GM18861 (cell line): ENCODE measurements around the gene HSD17B13.
"Not testable (repeated sequence)": the region's sequence is repeated elsewhere in the genome, so short reads cannot be mapped to it uniquely, and the experiment has no call there.

Experiments
- ATAC-seq: cut with Tn5 transposase; IDR thresholded peaks from one replicate; pipeline ENCODE4 v1.9.1; 2021; ENCODE audit not compliant: unreplicated experiment

Gene HSD17B13

DNA sequence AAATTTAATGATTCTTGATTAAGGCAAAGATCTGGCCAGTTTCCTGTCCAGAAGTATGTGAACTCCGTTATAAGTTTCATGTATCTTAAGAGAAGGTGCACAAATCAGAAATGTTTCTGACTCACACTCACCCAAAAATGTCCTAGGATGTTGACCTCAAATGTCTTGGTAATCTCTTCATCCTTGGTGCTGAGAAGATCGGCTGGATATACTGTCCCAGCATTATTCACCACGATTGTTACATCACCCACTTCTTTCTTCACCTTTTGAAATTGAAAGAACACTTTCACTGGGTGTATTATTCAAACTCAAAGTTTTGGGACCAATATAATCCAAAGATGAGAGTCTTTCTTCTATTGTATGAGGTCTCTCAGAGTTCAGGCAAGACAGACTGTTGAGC, 5.7 kb downstream of the HSD17B13 start:
- ATAC-seq, result no peak

DNA sequence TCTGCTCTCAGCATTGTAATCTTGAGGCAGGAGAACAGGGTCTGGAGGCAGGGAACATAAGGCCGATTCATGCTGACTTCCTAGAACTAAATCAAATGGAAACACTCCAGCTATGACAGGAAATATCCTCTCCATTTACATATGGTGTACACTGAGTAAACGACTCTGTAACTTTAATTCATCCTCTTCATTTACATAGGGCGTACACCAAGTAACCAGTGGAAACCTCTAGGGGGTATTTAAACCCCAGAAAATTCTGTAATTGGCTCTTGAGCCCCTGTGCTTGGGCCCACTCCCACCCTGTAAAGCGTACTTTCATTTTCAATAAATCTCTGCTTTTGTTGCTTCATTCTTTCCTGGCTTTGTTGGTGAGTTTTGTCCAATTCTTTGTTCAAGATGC, 7.7 kb downstream of the HSD17B13 start:
- ATAC-seq, result not testable (repeated sequence)

DNA sequence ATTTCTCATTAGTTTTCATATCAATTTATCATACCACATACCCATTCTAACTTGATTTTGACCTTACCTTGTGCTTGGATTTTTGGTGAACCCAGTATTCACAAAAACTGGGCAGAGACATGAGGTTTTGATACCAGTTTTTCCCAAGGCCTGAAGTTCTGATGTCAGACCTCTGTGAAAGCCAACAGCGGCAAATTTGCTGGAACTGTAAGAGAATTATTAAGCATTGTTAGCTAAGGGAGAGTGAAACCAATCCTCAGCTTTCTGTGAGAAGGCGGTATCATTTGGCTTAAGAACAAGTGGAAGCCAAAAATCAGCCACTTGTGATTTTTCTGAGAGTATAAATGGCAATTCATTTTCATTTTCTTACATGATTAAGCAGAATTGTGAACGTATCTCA, 8.9 kb downstream of the HSD17B13 start:
- ATAC-seq, result no peak

DNA sequence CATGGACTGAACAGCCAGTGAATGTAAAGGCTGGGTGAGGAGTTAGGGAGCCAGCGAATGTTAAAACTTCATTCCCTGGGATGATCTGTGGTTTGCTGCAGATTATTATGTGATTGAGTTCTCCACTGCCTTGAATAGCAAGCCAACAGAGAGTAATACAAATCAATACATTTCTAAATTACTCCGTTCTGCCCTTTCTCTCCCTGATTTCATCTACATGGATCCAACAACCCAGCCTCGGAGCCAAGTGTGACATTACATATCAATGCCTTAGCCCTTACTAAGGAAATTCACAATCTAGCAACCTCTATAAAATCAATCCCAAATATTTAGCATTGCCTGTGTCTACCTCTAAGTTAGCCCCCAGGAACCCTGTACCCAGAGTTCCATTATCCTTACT, 11.0 kb downstream of the HSD17B13 start:
- no peak for ATAC-seq

DNA sequence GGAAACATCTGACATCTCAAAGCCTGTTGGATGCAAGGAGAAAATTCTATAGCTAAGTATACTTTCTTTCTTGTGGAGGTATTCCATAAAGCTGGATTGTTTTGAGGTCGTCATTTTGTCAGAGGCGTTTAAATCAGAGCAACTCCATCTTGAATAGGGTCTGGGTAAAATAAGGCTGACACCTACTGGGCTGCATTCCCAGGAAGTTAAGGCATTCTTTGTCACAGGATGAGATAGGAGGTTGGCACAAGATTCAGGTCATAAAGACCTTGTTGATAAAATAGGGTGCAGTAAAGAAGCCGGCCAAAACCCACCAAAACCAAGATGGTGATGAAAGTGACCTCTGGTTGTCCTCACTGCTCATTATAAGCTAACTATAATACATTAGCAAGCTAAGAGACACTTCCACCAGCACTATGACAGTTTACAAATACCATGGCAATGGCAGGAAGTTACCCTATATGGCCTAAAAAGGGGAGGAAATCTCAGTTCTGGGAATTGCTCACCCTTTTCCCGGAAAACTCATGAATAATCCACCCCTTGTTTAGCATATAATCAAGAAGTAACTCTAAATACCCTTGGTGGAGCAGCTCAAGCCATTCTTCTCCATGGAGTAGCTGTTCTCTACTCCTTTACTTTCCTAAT, 11.9 kb downstream of the HSD17B13 start:
- no peak for ATAC-seq

DNA sequence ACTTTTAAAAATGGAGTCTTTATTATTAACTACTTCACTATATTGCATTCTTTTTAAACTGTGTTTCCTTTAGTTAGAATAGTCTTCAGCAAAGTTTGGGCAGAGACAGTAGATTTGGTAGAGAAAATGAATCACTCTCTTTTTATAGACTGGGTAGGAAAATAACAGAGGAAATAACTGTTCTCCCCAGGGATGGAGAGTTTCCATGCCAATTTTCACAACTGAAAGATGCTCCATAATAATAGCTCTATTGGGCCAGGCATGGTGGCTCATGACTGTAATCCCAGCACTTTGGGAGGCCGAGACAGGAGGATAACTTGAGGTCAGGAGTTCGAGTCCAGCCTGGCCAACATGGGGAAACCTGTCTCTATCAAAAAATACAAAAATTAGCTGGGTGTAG, 13.1 kb downstream of the HSD17B13 start:
- ATAC-seq, result no peak

DNA sequence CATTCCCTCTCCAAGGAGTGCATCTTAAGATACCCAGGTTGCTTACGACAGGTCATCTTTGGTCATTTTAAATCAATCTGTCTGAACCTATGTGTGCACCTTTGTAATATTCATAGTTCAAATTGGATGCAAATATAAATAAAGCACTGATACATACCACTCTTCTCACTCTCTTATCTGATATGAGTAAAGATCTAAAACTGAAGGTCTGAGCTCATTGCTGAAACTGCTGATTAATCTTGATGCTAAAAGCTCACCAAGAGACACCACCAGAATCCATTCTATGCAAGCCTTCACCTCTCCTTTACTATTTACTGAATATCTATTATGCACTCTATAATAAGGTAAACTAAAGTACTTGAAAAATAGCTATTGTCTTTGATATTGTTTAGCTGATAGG, 16.6 kb downstream of the HSD17B13 start:
- ATAC-seq, result no peak

DNA sequence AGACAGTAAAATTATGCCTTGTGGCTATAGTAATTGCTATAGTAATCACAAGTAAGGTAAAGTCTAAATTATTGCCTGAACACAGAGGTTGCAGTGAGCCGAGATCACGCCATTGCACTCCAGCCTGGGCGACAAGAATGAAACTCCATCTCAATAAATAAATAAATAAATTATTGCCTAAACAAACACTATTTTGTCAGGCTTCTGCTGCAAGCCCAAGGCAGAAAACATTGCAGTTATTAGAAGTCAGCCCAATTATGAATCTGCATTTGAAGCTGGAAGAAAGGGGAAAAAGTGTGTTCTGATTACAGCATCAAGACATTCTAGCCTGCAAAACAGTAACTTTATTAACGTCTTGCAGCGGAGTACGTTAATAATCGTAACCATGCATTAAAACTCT, 17.1 kb downstream of the HSD17B13 start:
- ATAC-seq, result no peak

DNA sequence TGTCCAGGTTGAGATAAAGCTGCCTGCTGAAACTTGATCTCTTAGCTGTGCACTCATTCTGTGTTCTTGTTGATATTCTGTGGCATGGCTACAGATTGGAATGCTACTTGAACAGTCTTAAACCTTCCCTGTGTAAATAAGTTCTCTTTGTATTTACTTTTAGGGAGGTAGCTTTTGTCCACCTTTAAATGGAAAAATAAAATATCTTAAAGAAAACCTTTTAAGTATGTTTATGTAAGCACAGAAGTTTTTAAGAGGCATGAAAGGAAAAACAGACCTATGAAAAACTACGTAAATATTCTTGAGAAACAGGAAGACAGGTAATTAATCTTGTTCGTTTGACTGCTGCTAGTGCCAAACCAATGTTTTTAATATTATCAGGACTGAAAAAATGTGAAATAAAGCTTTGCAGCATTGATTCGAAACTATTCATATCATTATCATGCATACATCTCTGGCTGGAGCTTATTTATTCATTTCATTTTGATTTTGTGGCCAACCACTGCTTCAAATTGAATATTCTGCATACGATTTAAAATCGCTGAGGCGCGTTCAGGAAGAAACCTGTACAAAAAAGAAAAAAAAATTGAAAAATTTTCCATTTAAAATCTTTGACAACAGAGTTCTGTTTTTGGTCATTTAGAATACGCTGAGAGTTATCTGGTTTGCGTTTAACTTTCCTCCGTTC, 17.8 kb downstream of the HSD17B13 start:
- ATAC-seq, result no peak

DNA sequence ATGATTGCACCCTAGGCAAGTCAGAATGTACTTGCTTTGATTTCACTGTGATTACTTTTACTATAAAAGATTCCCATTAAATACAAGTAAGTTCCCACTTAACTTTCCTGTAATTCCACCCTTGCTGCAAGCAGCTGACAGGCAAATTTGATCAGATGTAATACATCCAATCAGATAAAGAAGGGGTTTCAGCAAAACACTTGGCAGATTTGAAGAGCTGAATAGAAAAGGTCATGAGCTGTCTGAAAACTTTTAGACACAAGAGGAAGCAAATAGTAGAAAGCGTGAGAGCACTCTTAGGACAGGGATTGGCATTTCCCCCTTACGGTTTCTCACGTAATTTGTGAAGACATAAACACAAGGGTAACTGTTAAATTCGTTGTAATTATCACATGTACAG, 22.8 kb downstream of the HSD17B13 start:
- no peak for ATAC-seq

DNA sequence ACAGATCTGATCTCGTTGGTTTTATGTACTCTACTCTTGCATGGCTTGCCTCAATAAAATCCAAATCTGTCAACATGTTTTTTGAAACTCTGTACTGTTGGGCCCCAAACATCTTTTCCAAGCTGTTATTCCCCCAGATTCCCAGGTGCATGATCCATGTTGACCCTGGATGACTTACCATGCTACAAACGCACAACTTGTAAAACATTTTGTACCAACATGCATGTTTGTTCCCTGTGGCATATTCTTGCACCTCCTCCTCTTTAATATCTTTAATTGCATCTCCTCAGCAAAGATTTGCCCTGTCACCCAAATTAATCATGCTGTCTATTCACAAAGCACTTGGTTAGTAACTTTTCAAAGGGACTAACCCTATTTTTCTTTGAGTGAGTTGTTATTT, 24.3 kb downstream of the HSD17B13 start:
- ATAC-seq, result no peak

DNA sequence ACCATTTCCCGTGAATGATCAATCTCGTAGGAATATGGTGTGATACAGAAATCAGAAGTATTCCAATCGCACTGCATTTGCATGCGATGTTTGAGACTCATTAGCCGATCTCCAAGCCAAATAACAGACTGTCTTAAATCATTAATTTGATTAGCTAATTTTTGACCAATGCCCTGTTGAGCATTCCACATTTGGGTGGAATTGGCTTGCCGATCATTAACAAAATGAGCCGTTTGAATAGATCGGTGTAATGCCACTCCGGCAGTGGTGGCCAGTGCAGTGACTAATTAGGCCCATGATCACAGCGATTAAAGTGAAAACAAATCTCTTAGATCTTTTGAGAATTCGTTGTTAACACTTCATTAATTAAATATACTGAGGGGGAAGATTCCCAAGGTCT, 27.8 kb downstream of the HSD17B13 start:
- not testable (repeated sequence) for ATAC-seq

DNA sequence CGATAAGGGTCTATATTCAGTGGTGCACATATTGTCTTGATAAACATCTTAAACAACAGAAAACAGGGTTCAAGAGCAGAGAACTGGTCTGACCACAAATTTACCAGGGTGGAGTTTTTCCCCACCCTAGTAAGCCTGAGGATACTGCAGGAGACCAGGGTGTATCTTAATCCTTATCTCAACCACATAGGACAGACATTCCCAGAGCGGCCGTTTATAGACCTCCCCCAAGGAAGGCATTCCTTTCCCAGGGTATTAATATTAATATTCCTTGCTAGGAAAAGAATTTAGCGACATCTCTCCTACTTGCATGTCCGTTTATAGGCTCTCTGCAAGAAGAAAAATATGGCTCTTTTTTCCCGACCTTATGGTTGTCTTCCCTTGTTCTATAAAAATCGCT, 28.8 kb downstream of the HSD17B13 start:
- ATAC-seq, result not testable (repeated sequence)

DNA sequence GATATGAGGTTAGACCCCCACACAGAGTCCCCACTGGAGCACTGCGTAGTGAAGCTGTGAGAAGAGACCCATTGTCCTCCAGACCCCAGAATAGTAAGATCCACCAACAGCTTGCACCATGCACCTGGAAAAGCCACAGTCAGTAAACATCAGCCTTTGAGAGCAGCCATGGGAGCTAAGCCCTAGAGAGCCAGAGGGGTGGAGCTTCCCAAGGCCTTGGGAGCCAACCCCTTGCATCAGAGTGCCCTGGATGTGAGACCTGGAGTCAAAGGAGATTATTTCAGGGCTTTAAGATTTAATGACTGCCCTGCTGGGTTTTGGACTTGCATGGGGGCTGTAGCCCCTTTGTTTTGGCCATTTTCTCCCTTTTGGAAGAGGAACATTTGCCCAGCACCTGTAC, 35.7 kb downstream of the HSD17B13 start:
- no peak for ATAC-seq

DNA sequence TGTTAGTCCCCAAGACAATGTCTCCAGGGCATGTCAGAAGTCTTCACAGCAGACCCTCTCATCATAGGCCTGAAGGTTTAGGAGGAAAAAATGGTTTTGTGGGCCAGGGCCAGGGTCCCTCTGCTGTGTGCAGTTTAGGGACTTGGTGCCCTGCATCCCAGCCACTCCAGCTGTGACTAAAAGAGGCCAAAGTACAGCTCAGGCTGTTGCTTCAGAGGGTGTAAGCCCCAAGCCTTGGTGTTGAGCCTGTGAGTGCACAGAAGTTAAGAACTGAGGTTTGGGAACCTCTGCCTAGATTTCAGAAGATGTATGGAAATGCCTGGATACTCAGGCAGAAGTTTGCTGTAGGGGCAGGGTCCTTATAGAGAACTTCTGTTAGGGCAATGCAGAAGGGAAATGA, 38.4 kb downstream of the HSD17B13 start:
- not testable (repeated sequence) for ATAC-seq

DNA sequence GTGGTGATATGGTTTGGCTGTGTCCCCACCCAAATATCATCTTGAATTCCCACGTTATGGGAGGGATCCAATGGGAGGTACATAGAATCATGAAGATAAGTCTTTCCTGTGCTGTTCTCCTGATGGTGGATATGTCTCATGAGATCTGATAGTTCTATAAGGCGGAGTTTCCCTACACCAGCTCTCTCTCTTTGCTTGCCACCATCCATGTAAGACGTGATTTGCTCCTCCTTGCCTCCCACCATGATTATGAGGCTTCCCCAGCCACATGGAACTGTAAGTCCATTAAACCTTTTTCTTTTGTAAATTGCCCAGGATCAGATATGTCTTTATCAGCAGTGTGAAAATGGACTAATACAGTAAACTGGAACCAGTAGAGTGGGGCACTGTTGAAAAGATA, 39.5 kb downstream of the HSD17B13 start:
- no peak for ATAC-seq

DNA sequence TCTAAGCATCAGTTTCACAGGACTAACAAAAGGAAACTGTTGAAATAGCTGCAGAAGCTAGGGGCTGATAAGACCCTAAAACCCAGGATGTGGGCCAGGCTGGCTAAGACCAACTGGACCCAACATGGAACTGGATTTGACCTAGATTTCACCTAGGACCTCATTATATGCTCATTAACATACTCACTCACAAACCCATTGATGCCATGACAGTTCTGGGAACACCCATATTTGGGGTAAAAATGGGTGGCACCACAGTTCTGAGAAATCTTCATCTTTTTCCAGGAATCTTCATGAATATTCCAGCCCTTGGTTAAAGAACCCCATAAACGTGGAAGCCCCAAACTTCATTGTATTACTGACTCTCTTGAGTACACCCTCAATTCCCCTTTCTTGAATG, 41.1 kb downstream of the HSD17B13 start:
- ATAC-seq, result no peak

DNA sequence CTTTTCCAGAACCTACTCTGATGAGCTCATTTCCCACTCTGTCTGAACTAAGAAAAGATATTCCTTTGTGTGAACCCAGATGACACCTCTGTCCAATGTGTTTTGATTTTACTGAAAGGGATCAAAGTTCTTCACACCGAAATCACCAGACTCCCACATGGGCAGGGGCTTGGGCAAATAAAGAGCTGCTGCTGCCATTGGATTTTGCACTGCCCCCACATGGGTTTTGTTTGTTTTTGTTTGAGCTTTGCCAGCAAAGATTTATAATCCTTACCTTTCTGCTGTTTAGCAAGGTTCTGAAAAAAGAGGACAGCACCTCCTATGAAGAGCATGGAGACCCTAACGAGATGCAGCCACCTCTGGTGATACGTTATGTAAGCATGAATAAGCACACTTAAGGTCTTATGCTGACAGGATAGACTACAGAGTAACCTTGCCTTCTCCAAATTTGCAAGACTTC, 44.3 kb downstream of the HSD17B13 start:
- ATAC-seq, result no peak

DNA sequence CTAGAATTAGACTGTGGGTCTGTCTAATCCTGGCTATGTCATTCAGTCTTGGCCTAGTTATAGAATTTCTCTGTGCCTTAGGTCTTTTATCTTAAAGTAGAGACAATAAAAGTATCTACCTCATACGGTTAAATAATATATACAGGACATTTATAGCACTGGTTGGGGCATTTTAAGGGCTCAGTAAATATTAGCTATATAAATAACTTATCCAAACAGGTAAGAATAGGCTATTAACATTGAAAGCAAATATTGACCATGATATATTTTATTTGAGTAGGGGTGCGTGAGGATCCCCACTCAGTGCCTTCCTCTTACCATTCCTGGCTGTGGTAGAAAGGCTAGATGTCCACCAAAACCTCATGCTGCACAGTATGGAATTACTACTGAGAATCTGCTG, 47.4 kb downstream of the HSD17B13 start:
- no peak for ATAC-seq

DNA sequence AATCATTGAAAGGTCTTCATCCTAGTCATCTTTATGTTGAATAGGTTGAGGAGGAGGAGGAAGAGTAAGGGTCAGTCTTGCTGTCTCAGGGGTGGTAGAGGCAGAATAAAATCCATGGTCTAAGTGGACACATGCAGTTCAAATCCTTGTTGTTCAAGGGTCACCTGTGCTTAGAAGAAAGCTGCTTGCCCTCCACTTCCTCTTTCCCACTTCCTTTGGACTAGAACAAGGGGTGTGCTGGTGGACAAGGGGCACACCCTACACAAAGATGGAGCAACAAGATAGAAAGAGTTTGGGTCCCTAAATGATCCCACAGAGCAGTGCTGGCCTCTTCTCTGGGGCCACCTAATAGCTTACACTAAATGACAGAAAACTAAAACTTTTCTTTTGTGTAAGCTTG, 47.9 kb downstream of the HSD17B13 start:
- no peak for ATAC-seq

DNA sequence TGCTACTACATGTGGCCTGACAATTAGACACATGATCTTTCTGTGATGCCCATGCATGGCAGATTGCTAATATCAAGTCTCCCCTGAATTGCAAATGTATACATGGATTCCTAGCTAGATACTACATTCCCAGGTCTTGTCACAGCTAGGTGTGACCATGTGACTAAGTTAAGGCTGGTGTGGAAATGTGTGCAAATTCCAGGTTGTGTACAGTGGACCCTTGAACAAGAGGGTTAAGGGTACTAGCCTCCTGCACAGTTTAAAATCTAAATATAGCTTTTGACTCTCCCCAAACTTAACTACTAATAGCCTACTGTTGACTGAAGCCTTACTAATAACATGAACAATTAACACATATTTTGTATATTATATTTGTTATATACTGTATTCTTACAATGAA, 48.4 kb downstream of the HSD17B13 start:
- no peak for ATAC-seq

DNA sequence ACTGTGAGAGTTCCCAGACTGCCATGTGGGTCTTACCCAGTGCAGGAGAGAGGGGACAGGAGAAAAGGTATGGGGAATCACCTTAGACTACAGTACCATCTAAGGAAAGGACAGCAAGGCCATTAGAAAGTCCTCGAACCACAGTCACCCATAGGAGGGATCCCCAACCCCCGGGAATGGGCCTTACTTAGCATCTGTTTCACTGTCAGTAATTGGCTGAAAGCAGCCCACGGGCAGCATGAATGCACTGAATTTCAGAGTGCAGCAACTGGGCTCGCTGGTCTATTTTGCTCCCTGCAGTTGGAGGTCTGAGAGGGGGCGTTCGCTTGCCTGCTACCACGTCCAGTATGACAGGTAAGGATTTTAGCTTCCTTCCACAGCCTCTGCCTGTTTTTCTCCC, 51.9 kb downstream of the HSD17B13 start:
- no peak for ATAC-seq

DNA sequence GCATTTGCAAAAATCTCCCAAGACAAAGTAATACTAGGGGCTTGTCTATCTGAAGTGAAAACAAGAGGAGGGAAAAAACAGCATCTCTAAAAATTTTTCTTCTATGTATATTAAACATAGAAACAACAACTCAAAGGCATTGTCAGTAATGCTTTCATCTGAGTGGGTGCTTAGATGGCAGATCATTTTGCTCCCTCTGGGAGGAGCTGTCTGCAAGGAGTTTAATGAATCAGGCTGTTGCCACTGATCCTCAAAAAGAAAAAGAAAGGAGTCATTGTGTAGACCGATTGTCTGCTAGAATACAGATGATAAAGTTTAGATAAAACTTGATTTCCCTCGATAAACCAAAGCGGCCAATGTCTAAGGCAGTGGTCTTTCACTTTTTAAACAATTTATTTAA, 52.5 kb downstream of the HSD17B13 start:
- ATAC-seq, result no peak
